HT1080 (cell line): ENCODE data around the gene DNAJB13. TPM values are rescaled to one million over a fixed set of nuclear protein-coding genes. Genes with fewer than 3 reads are reported as not detected.

Experiments
- DNase-seq: peaks from one replicate; pipeline ENCODE4 v3.0.0-alpha.2; 2015; ENCODE audit warnings: low read depth
- total RNA-seq: library from RNA; depleted of rRNA; stranded (reverse); fragments of >200 nt; shearing (Covaris generic); gene quantifications from 2 replicates; pipeline ENCODE4 v1.2.3, GENCODE V29; 2014

The DNAJB13 gene
- total RNA-seq, 1 experiment from 2014 or later, result 0.13 TPM

DNA sequence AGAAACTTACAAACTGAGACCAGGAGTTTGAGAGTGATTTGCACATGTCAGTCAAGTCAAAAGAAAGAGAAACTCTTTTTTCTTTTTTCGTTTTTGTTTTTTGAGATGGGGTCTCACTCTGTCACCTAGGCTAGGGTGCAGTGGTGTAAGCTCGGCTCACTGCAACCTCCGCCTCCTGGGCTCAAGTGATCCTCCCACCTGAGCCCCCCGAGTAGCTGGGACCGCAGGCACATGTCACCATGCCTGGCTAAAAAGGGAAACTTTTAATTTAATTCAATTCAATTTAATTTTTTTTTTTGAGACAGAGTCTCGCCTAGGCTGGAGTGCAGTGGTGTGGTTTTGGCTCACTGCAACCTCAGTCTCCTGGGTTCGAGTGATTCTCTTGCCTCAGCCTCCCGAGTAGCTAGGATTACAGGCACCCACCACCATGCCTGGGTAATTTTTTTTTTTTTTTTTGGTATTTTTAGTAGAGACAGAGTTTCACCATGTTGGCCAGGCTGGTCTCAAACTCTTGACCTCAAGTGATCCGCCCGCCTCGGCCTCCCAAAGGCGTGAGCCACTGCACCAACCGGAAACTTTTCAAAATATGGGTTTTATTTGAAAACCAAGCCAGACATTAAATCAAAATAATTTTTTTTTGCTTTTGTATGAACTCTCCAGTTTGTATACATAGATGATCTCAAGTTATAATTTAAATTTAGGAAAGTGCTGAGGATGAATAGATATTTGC lies 48.2 kb downstream of the DNAJB13 start:
- no peak for DNase-seq

DNA sequence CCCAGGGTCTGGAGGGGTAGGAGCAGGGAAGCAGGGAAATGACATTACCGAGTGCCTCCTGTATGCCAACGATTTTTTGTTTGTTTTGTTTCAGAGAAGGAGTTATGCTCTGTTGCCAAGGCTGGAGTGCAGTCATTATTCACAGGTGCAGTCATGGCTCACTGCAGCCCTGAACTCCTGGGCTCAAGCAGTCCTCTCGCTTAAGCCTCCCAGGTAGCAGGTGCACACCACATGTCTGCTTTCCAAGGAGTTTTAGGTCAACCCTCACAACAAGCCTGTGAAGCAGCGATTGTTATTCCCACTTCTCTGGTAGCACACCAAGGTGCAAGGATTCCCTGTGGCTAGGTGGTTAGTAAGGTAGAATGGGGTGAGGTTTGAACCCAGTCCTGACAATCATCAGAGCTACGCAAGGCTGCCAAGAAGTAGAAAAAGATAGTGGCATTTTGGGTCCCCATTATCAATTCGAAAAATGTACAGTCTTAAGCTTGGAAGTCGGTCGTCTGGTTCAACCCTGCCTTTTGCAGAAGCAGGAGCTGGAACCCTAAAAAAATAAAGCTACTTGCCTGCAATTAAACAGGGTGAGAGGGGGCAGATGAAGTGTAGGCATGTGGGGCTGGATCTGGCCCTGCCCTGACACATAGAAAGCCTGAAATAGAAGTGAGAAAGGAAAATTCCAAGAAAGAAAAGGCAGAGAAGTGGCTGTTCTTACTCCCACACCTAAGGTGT lies 48.9 kb downstream of the DNAJB13 start:
- DNase-seq, result no peak

DNA sequence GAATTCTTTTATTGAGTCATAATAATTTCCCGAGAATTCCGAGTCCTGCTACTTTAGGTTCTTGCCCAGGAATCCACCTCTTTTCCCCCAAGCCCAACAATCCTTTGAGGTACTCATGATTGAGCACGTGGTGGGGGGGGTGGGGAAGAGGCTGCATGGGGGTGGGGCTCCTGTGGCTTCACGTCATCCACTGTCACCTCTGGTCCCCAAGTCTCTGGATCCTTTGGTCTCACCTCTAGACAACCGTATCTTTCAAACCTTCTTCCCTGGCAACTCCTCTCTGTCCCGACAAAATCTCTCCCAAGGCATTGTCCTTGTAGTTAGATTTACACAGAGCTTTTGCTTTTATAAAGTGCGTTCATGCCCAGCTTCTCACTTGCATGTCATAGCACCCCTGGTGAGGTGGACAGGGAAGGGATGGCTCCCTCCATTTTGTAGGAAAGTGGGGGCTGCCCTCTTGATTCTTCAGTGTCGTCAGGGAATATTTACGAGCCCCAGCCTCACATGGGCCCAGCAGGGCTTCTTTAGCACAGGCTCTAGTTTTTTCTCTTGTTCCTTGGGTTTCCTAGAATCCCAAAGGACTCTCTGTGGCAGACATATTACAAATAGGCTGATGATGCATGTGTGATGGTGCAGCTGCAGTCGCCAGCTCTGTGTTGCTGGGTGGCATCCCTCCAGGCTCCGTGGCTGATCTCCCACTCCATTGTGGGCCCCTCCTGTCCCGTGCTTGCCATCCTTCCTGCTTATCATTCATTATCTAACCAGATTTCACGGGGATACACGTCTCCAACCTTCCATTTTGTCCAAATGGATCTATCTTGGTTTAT lies 49.7 kb downstream of the DNAJB13 start:
- DNase-seq, result no peak

DNA sequence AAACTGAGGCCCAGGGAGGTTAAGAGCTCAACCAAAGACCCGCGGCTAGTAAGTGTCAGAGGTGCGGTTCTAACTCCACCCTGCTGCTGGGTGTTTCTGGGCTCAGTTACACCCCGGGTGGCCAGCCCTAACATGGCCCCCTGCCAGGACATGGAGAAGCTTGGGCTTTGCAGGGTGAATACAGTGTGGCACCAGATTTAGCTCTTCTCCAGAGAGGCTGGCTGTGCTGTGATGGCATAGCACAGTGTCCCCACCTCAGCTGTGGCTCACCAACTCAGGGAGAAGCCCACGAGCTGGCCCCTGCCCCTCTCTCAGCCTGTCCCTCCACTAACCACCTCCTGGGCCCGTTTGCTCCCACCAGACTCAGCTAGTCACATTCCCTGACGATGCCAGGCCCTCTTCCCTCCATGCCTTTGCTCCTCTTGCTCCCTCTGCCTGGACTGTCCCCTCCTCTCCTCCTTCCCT lies 51.0 kb downstream of the DNAJB13 start:
- no peak for DNase-seq

DNA sequence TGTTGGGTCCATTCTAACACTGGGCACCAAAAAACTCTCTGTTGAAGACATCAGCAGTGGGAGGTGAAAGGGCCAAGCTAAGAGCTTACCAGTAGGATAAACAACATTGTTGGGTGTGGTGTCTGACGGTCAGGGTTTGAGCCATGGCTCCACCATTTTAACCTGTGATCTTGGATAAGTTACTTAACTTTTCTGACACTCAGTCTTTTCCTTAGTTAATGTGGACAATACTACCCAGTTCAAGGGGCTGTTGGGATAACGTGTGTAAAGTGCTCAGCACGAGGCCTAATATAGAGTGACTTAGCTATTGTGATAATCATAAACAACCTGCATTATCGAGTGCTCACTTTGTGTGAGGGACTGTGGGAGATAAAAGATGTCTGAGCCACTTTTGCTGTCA lies 52.0 kb downstream of the DNAJB13 start:
- no peak for DNase-seq

- no peak for DNase-seq
These were observed 53.3 kb downstream of the DNAJB13 start for GRCh38 chr11:74004046-74004695.

- DNase-seq, result no peak
These were observed 54.2 kb downstream of the DNAJB13 start for GRCh38 chr11:74004759-74005615.

DNA sequence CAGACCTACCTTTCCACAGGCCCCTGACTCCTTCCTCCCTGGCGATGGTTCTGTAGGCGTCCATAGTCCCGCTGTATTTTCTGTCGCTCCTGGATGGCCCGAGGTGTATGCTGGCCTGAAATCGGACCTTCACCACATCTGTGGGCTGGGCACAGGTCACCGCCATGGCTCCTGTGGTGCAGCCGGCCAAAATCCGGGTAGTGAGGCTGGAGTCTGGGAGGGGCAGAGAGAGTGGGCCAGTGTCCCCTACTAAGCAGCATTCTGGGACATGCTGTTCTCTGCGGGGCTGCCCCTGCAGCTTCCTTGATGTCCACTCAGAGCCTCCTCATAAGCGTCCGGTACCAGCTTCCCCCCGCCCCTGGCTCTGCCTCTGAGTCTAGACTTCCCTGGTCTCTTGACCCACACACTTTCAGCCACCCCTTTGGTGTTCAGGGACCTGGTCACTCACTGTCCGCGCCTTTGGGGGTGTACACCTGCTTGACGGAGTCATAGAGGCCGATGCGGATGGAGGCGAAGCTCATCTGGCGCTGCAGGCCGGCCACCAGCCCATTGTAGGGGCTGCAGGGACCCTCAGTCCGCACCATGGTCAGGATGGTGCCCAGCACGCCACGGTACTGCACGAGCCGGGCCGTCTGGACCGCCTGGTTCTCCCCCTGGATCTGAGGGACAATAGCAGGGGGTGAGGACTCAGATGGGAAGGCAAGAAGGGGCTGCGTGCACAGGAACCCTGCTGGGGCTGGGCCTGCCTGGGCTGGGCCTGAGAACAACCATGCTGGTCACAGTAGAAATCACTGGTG lies 55.1 kb downstream of the DNAJB13 start:
- DNase-seq, result no peak

DNA sequence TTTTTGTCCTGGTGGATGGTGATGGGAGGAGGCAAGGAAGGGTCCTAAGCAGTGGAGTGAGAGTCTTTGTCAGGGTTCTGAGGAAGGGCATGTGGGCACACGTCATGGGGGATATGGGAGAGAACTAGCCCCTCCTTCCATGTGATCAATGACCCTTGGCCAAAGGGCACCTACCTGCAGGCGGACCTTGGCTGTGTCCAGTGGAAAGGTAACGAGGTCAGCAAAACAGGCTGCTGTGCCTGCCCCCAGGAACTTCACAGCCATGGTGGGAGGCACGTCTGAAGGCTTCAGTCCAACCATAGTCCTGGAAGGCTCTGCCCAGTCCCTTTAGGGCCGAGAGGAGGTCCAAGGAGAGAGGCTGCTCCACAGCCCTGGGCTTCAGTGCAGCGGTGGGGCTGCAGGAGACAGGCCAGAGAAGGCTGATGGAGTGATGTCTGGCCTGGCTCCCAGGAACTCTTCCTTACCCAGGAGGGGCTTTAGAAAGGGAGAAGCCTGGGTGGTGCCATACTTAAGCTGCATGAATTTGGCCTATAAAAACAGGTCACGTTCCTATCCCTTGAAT lies 56.0 kb downstream of the DNAJB13 start:
- DNase-seq, result no peak

DNA sequence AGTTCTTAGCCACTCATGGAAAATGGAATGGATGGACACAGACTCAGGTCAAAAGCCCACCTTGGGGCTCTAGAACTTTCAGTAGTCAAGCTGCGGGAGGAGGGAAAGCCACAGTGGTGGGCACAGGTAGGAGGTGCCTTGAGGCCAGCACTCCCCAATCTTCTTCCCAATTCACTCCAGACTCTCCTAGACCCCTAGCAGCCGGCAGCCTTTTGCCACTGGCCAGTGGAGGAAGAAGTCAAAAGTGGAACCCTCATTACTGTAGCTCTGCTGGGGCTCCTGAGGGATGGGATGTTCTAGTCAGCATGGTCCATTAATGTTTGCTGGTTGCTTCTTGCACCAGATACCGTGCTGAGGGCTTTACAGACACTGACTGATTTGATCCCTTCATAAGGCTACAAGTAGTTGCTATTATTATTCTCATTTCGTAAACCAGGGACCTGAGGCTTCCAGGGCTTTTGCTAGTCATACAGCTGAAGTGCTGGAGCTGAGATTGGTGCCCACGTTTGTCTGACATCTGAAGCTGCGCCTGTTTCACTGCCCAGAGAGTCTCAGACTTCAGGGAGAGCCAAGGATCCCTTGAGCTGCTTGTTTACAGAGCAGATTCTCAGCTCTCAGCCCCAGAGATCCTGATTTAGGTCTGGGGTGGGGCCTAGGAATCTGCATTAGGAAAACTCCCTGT lies 57.0 kb downstream of the DNAJB13 start:
- no peak for DNase-seq

GRCh38 chr11:74008373-74009229 lies 57.8 kb downstream of the DNAJB13 start, which contains the start of gene UCP3:
Gene UCP3 (minus strand): TSS chr11:74009085. CDS start chr11:74007042, 2,043 bp downstream.
- no peak for DNase-seq

GRCh38 chr11:74009230-74009547 lies 58.4 kb downstream of the DNAJB13 start:
- no peak for DNase-seq

- DNase-seq, result no peak
These were observed 59.0 kb downstream of the DNAJB13 start for GRCh38 chr11:74009675-74010305.

GRCh38 chr11:74010306-74011300 lies 59.8 kb downstream of the DNAJB13 start:
- no peak for DNase-seq

- no peak for DNase-seq
These were observed 60.7 kb downstream of the DNAJB13 start for GRCh38 chr11:74011360-74012073.
